Renal cortical epithelial cell (primary cell): ENCODE results near the gene TMX4. TPM values are rescaled to one million over a fixed set of nuclear protein-coding genes. Genes with fewer than 3 reads are reported as not detected.
A peak's percentile ranks its signal among the peaks of the same experiment; 100 is the strongest.

Source experiments
- DNase-seq: peaks from one replicate; pipeline ENCODE4 v3.0.0-alpha.2; 2011; ENCODE audit warnings: low read depth
- total RNA-seq: library from RNA; depleted of rRNA; stranded (reverse); fragments of >200 nt; gene quantifications from 2 replicates; pipeline ENCODE4 v1.2.3, GENCODE V29; 2014

Gene TMX4
- total RNA-seq, 1 donor from 2014 or later = 31.1 TPM

- no peak for DNase-seq
Measured at GRCh38 chr20:8019998-8020247, 362 bp upstream of the TMX4 start.

GRCh38 chr20:8018958-8019245 lies 659 bp downstream of the TMX4 start:
- DNase-seq = no peak

DNA sequence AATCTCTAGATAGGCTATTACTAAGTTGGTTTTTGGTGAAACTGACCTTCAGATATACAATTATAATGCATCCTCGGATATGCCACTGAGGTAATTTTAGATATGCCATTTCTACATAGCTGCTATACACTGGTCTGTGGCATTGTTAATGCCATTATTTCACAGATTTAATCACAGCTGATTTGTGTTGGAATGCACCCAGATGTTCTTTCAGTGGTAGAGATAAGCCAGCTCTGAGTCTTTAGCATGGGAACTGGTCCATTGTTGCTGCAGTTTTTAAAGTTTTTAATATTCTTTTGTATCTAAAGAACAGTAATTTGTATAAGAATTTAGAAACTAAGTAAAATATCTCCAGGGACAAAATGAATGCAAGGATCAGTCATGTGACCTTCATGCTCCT lies 6.8 kb downstream of the TMX4 start:
- DNase-seq = no peak

DNA sequence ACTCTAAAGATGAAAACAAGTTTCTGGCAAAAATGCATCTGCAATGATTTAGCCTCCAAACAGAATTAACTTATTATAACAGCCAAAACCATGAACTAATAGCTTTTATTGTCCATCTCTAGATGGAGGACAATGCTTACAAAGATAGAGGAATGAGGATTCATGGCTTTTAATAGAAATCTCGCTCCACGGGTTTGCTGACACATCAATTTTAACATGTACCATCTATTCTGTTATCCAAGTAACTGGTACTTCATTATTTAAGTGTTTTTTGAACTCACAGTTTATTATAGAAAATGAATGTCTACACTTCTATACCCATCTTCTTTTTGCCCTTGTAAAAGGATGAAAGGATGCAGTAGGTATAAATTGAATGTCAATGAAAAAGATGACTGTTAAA lies 10.8 kb downstream of the TMX4 start:
- no peak for DNase-seq

- DNase-seq = no peak
Measured at GRCh38 chr20:8007490-8007889, 12.1 kb downstream of the TMX4 start.

GRCh38 chr20:8005575-8006366 lies 13.8 kb downstream of the TMX4 start:
- DNase-seq = no peak

- no peak for DNase-seq
Measured at GRCh38 chr20:8005033-8005432, 14.5 kb downstream of the TMX4 start.

GRCh38 chr20:8002056-8002455 lies 17.5 kb downstream of the TMX4 start:
- DNase-seq = no peak

GRCh38 chr20:8000796-8001195 lies 18.8 kb downstream of the TMX4 start:
- DNase-seq = peak; percentile 17

- DNase-seq = no peak
Measured at GRCh38 chr20:7996898-7997297, 22.7 kb downstream of the TMX4 start.

DNA sequence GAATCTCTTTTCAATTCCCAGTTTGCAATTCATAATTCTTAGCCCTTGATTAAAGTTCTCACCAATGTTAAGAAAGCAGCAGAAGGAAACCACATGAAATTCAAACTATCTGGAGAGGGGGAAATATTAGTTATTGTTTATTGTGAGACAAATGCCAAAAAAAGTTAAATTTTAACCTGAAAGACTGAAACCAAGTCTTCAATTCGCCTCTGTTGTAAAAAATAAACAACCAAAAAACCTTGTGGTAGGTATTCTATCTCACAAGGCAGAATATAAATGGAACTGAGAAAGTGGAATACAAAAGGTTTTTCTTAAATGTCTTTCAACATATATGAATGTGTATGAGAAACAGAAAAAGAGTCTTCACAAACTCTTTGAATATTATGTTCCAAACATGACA lies 24.8 kb downstream of the TMX4 start:
- no peak for DNase-seq

DNA sequence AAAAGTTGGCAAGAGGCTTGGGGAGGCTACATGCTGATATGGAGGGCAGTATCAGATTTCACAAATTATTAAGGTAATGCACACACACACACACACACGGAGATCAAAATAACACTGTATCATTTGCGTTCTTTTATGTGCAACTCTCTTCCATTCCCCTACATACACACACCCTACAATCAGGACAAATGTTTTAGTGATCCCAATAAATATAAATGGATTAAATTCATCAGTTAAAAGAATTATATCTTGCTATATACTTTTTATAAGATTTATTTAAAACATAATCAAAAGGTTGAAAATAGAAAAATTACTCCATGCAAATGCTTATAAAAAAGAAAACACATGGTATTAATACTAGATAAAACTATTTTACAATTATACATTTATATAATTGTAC lies 25.9 kb downstream of the TMX4 start:
- no peak for DNase-seq

- DNase-seq = no peak
Measured at GRCh38 chr20:7993238-7993637, 26.3 kb downstream of the TMX4 start.

DNA sequence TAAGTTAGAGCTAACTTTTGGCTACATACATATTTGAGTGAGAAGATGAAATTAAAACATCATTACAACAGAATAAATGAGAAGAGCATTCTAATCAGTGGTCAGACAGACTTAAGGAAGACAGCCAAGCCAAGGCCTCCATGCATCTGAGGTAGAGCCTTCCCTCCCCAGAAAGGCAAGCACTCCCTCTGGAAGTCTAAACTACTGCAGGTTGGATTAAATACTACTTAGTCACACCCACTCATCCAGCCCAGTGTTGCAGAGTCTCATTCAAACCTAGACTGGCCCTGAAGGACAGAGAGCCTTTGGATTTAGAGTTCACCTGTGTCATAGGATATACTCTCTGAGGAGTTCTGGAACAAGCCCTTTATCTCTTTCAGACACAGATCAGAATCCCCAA lies 29.2 kb downstream of the TMX4 start:
- DNase-seq = no peak

DNA sequence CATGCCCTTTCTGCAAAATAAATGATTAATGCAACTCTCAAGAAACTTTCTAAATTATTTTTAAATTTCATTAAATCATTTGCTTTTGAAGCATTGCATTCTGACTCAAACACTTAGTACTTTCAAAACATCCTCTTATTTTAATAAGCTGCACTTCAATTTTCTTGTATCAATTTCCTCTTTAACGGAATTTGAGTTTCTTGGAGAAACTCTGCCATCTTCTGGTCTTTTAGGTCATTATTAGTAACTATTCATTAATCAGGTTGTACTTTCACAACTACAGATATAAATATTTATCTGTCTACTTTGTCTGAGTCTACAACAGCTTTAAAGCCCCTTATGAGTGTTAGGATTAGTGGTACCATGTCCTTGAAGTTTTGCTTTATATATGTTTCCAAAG lies 30.2 kb downstream of the TMX4 start:
- no peak for DNase-seq

- DNase-seq = no peak
Measured at GRCh38 chr20:7985916-7986315, 33.6 kb downstream of the TMX4 start.

DNA sequence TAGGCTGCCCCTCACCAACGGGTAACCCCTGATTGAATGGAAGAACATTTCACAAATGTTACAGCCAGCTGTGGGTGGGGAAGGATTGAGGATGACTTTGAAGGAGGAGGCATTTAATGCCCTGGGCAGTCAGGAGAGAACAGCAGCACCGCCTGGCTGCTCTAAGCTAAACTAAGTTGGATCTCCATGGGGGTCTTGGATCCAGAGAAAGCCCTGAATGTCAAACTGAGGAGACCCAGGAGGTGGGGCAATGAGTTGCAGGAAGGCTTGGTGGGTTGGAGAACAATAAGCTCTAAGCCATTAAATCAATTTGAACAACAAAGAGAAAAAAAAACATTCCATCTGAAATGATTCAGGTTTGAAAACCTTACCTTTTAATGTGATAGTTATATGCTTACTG lies 35.4 kb downstream of the TMX4 start:
- DNase-seq = no peak

- DNase-seq = peak; percentile 73
Measured at GRCh38 chr20:7981374-7981773, 38.2 kb downstream of the TMX4 start.

- peak; percentile 60 for DNase-seq
Measured at GRCh38 chr20:7980332-7981046, 39.1 kb downstream of the TMX4 start.

DNA sequence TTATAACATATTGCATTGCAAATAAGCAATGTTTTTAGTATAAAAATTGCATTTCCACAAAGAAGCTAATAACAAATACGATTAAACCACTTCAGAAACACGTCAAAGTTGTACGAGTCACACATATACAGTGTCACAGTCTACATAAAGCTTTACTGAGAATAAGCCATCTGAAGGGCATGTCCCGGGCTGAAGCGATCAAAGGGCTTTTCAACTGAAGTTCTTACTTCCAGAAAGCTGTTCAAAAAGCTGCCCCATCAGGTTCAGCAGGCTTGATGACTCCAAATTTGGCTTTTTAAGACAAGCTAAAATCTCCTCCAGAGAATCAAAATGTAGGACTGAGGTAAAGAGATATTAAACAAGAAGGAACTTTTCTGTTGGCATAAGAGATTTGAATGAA lies 41.9 kb downstream of the TMX4 start:
- no peak for DNase-seq

DNA sequence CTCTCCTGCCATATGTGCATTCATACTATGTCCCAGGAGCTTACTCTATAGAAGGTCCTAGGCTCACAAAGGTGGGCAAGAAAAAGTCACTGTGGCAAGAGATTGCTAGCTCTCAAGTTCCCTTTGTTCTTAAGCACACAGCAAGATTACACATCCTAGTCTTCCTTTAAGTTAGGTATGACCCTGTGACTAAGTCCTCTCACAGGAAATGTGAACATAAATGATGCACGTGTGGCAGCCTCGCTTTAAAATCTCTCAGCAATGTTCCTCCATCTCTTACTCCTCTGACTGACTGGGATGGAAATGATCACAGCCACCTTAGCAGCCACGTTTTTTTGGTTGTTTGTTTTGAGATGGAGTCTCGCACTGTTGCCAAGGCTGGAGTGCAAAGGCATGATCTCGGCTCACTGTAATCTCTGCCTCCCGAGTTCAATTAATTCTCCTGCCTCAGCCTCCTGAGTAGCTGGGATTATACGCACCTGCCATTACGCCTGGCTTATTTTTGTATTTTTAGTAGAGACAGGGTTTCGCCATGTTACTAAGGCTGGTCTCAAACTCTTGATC lies 43.6 kb downstream of the TMX4 start:
- DNase-seq = no peak

DNA sequence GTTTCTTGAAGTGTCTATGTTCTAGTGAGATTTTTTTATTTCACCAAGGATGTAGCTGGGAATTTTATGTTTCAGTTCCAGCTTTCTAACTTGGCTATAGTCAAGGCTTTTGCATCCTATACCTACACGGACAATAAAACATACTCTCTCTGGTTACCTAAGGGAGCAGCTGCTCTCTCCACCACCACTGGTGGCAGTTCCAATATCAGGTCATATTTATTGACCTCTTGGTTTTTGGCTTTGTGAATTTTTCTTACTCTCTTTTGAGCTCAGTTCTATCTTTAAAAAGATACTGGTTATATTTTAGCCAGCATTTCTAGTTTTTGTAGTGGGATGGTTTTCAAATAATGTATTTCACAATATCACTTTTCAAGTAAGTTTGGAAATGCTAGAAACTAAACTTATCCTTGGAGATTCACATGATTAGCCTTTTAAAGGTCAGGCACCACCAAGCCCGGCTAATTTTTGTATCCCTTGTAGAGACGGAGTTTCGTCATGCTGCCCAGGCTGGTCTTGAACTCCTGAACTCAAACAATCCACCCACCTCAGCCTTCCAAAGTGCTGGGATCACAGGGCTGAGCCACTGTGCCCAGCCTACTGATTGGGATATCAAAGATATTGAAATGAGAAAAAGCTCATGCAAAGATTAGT lies 44.7 kb downstream of the TMX4 start:
- DNase-seq = no peak
